ENCODE results near the gene NGRN.

The NGRN gene

DNA sequence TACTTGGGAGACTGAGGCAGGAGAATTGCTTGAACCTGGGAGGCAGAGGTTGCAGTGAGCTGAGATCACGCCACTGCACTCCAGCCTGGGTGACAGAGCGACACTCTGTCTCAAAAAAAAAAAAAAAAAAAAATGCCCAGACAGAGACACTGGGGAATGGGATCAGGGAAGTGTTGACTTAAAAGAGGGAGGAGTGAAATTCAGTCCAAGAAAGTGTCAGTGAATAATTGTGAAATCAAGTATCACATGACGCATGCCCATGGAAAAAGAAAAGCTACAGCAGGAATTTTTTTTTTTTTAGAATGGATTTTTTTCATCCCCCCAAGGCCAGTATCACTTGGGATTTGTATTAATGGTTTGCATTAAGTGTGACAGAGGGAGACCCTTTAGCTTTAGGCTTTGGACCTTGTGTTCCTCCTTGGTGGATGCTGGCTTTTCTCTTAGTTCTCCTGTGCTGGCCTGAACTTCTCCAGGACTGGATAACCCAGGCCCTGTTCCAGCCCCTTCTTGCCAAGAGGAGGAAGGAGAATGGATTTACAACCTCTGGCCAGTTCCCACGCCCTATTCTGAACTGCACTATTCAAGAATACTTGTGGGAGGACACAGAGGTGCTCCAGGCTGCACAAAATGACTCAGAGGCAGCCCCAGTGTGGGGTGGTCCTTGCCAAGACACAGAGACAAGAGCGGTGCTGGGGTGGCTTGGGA, 50.0 kb downstream of the NGRN start:
- TF ChIP-seq, protein P1, sequence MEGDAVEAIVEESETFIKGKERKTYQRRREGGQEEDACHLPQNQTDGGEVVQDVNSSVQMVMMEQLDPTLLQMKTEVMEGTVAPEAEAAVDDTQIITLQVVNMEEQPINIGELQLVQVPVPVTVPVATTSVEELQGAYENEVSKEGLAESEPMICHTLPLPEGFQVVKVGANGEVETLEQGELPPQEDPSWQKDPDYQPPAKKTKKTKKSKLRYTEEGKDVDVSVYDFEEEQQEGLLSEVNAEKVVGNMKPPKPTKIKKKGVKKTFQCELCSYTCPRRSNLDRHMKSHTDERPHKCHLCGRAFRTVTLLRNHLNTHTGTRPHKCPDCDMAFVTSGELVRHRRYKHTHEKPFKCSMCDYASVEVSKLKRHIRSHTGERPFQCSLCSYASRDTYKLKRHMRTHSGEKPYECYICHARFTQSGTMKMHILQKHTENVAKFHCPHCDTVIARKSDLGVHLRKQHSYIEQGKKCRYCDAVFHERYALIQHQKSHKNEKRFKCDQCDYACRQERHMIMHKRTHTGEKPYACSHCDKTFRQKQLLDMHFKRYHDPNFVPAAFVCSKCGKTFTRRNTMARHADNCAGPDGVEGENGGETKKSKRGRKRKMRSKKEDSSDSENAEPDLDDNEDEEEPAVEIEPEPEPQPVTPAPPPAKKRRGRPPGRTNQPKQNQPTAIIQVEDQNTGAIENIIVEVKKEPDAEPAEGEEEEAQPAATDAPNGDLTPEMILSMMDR (IDR thresholded peaks at IDR 0.05): no peak
- TF ChIP-seq ZFX (IDR thresholded peaks at IDR 0.05; ENCODE audit: borderline replicate concordance): no peak
- peak overlapping the region; percentile 65 for H3K27ac ChIP-seq

DNA sequence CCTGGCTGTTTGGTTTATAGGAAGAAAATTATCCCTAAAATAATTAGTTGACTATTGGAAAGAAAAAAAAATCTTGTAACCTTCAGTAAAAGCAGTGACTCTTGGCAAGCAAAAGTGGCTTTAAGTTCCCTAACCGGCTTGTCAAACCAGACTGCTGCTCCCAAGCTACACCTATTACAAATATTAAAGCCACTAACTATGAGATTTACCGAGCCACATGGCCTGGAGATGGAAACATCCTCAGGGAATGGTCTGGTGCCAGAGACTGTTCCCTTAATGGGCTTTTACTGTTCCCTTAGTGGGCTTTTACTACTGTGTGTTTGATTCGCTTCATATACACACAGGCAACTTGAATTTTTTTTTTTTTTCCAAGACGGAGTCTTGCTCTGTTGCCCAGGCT, 50.7 kb downstream of the NGRN start:
- H3K27ac ChIP-seq: peak overlapping the region; percentile 65
- TF ChIP-seq, protein P1 (IDR thresholded peaks at IDR 0.05): no peak
- TF ChIP-seq ZFX (IDR thresholded peaks at IDR 0.05; ENCODE audit: borderline replicate concordance): no peak

DNA sequence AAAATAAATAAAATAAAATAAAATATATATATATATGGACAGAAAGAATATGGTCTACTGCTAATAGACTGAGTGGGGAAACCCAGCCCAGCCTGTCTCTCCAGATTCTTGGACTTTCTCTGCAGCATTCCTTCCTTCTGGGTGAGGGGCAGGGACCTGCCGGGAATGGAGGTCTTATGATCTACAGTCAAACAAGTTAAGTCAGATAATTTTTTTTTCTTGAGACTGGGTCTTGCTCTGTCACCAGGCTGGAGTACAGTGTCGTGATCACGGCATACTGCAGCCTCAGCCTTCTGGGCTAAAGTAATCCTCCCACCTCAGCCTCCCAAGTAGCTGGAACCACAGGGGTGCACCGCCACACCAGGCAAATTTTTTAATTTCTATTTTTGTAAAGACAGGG, 53.1 kb downstream of the NGRN start:
- TF ChIP-seq, protein P1 (IDR thresholded peaks at IDR 0.05): no peak
- TF ChIP-seq ZFX (IDR thresholded peaks at IDR 0.05; ENCODE audit: borderline replicate concordance): no peak

DNA sequence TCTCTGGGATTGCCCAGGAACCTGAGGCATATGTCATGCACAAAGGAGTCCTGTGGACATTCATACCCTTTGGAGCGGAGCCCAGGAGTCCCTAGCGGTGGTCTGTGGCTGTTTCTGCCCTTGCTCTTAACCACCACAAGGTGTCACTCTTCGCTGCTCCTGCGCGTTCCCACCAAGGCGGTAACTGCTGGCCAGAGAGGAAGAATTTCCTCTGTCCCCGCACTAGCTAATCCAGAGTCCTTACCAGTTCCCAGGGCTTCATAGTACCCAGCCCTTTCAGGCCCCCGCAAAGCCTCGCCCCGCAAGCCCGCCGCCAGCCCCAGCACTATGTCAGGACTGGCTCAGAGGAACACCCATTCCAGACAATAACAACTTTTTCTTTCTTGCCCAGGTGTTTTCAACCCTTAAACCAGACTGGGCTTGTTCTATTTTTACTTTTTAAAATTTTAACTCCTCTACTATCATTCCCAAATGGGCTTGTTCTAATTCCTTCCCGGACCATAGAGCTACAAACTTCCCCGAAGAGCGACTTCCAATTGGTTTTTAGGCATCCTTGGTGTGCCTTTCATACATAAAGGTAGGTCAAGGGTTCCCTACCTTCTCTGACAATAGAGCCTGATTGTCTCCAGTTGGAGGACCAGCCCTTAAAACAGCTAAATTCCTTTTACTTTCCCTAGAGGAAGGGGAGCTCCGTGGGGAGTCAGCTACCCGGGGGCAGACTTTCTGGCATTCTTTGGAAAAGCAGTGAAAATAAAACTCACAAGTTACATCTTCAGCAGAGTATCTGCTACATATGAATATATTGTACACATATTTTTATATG, 54.8 kb downstream of the NGRN start:
- 0 out of 2 replicates have a peak overlapping the region, but pooled peaks have one; percentile 18 for H3K27ac ChIP-seq
- TF ChIP-seq, protein P1 (IDR thresholded peaks at IDR 0.05): peak; percentile 97
- no peak for TF ChIP-seq ZFX (IDR thresholded peaks at IDR 0.05; ENCODE audit: borderline replicate concordance)

More for the DNA sequence above, 53.1 kb downstream of the NGRN start:
- H3K27ac ChIP-seq: no peak overlapping the region

DNA sequence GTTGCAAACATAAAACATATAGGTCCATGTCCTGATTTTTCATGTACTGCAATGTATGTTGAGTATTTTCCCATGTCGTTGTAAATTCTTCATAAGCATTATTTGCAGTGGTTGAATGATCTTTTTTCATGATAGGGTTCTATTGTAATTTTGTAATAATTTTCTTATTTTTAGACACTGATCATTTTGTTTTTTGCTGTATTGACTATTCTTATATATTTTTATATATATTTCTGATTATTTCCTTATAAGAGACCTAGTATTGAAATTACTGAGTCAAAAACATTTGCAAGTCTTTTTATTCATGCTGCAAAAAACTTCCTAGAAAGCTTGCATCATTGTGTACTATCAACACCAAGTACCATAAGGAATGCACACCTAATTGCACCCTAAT, 55.4 kb downstream of the NGRN start:
- H3K27ac ChIP-seq: no peak overlapping the region
- no peak for TF ChIP-seq ZFX (IDR thresholded peaks at IDR 0.05; ENCODE audit: borderline replicate concordance)
- TF ChIP-seq, protein P1 (IDR thresholded peaks at IDR 0.05): no peak
